Right forelimb (tissue), 1 donor: ENCODE measurements around the gene PSORS1C2.
"Not testable (repeated sequence)": the region's sequence is repeated elsewhere in the genome, so short reads cannot be mapped to it uniquely, and the experiment has no call there.

ENCODE experiments used
- DNase-seq: peaks from one replicate; pipeline ENCODE4 v3.0.0-alpha.2; 2018

Gene PSORS1C2

DNA sequence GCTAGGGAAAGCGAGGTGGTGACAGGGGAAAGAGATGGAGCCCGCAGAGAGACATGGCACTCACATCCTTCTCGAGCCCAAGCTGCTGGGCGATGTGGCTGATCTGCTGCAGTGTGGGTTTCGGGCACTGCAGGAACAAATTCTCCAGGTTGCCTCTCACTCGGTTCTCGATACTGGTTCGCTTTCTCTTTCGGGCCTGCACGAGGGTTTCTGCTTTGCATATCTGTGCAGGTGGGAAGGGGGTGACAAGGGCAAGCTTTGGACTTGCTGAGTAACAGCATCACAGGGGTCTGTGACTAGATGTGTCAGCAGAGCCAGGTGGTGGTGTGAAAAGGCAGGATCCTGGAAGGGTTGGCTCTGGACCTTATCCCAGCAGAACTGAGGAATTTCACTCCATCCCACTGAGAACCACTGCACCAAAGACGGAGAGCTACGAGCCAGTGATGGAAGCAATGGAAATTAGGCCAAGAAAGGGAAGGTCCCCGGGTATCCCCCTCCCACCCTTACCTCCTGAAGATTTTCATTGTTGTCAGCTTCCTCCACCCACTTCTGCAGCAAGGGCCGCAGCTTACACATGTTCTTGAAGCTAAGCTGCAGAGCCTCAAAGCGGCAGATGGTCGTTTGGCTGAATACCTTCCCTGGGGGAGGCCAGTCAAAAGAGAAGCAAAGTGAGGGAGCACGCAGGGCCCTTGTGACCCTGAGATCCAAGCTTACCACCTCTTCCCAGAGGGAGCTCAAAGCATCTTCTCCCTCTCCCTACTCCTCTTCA is 26.4 kb upstream of the PSORS1C2 start:
- not testable (repeated sequence) for DNase-seq

DNA sequence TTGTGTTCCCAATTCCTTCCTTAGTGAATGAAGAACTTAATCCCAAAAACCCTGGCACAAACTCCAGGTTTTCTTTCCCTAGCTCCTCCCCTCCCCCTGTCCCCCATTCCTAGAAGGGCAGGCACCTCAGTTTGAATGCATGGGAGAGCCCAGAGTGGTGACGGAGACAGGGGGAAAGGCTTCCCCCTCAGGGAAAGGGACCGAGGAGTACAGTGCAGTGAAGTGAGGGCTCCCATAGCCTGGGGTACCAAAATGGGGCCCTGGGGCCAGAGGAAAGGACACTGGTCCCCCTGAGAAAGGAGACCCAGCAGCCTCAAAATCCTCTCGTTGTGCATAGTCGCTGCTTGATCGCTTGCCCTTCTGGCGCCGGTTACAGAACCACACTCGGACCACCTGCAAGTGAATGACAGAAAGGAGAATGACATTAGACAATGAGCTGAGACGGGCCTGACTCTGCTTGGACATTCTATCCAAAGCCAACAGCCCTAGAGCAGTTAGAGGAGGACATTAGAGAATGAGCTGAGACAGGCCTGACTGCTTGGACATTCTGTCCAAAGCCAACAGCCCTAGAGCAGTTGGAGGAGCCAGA is 25.7 kb upstream of the PSORS1C2 start:
- not testable (repeated sequence) for DNase-seq

DNA sequence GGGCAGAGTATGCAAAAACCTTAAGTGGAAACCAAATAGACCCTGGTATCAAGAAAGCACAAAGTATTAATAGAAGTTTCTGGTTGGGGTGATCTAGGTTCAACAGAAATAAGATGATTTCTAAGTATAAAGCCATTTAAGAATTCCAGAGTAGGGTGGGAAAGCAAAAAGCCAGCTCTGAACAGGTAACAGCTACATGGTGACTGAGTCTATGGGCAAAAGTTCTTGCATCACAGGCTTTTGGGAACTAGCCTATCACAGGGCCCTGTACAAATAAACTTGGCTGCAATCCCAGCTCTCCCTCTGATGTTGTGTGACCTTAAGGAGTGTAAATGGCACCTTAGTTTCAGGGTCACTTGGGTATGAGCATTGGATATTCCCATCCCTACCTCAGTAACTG is 25.1 kb upstream of the PSORS1C2 start:
- no peak for DNase-seq

DNA sequence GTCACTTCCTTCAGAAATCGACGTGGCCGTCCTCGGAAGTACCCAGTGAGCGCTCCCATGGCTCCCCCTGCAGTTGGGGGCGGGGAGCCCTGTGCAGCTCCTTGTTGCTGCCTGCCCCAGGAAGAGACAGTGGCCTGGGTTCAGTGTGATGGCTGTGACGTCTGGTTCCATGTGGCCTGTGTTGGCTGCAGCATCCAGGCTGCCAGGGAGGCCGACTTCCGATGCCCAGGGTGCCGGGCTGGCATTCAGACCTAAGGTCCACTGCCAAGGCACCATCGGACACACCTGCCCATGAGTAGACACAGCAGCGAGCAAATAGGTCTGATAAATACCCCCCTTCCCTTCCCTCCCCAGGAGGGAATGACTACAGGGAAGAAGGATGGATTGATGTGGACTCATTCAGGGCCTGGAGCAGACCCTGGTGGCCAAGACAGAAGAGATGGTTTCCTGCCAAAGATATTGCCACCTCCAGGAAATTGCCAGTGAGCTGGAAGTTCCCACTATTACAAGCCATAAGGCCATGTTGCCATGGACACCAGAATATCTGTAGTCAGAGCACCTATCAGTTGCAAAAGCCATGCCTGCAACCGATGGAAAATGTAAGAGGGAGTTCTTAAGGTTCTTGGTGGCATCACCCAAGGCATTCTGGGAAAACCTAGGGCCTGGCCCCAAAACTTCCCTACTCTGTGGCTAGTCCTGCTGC is 23.7 kb upstream of the PSORS1C2 start:
- DNase-seq, result no peak

DNA sequence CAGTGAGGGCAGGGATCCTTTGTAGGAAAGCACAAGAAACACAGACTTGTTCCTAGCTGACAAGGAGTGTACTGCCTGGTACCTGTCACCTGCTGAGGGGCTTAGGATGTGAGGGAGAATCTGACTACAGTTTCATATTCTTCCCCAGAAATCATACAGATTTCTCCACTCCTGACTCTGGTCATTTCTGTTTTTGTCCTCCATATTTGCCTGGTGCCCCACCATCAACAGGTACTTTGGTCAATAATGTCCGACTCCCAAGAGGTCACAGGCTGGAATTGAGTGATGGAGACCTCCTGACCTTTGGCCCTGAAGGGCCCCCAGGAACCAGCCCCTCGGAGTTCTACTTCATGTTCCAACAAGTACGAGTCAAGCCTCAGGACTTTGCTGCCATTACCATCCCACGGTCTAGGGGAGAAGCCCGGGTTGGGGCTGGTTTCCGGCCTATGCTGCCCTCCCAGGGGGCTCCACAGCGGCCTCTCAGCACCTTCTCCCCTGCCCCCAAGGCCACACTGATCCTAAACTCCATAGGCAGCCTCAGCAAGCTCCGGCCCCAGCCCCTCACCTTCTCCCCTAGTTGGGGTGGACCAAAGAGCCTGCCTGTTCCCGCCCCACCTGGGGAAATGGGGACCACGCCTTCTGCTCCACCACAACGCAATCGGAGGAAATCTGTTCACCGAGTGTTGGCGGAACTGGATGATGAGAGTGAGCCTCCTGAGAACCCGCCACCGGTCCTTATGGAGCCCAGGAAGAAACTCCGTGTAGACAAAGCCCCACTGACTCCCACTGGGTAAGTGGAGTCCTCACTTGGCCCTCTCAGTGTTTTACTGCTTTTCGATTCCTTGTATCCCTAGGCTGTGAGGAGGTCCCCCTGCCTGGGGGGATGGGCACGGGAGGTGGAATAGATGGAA is 22.6 kb upstream of the PSORS1C2 start:
- DNase-seq, result no peak

DNA sequence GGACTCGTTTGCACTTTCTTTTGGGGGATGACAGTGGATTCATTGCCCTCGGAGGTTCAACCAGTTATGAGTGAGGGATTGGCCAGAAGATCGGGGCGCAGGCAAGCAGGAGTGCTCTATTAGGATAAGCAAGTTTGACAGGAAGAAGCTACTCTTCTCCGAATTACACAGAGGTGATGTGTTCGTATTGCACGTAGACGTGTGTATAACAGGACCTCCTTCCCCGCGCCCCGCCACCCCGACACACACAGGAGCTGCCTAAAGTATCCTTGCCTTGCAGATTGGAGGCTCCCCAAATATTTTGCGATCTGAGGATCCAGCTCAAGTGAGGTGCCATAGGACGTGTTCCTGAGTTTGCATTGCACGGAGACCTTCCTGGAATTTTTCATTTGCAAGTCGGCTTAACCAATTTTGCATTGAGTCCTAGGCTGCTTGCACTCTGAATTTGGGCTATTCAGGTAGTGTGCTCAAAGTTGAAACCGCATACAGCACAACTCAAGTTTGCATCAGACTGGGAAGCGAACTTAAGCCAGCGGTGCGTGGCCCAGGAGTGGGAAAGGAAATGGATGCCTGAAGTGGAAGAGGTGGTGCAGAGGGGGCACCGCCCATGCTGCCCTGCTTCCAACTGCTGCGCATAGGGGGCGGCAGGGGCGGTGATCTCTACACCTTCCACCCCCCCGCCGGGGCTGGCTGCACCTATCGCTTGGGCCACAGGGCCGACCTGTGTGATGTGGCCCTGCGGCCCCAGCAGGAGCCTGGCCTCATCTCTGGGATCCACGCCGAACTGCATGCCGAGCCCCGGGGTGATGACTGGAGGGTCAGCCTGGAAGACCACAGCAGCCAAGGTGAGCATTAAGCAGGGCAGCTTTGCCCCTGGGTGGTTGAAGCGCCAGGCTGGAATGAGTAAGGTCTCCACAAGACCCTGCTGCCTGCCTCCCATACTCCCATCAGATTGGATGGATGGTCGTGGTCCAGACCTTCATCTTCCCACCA is 20.3 kb upstream of the PSORS1C2 start:
- DNase-seq, result no peak

DNA sequence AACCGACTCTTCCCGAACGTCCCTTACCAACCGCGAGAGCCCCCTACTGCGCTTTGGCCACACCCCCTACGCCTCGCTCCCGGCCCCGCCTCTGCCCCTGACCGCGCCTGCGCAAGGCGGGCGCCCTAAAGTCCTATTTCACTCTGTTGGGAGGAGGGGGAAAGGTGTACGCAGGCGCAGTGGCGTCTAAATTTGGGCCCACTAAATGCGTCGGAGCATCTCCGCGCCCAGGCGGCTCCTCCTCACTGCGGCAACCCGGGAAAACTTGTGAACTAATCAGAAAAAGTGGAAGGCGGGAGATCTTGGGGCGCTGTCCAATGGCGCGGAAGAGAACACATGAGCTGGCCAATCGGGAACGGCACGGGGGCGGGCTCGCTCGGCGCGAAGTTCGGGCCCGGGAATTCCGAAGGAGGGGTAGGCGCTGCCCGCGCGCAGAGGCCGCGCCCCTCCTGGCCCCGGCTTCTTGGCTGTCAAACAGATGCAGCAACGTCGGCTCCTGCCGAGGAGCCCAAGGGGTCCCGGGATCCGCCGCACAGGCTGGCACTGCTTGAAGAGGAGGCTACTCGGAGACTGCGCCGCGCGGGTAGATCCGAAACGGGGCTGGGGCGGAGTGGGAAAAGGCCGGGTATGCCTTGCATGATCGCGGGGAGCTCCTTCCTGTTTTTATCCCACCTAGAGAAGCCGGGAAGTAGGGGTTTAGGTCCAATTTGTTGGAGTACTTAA is 19.4 kb upstream of the PSORS1C2 start, which contains the start of gene TCF19:
TCF19 (plus strand) TSS at position 450 of the 723 bp plus-strand sequence. CDS start 881 bp downstream, outside the sequence.
- DNase-seq, result peak; percentile 99

DNA sequence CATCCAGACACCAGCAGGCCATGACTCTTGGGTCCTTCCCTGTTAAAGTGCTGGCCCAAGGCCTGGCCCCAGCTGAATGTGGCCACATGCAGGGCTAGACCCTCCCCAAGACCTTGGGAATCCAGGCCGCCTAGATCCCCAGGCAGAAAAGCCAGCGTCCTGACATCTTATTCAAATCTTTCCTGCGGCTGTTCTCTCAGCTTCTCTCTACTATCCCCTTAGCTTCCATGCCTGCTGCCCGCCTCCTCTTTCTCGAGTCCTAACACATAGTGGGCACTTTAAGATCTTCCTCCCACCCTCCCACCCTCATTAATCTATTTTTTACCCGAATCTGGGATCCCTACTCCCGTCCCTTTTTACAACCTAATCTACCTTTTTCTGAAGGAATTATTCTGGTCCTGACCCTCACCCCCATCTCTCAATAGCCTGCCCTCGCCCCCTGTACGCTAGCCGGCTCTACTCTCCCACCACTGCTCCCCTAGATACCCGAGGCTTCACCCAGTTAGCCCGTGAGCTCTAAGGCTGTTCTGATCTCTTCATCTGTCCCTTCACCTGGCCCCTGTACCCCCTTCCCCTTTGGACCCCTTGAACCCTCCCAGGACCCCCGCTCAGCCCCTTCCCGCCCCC is 18.8 kb upstream of the PSORS1C2 start, which contains the start of gene CCHCR1:
CCHCR1 (minus strand) TSS at position 290 of the 627 bp plus-strand sequence; CDS start at position 88, 202 bp downstream.
- no peak for DNase-seq

DNA sequence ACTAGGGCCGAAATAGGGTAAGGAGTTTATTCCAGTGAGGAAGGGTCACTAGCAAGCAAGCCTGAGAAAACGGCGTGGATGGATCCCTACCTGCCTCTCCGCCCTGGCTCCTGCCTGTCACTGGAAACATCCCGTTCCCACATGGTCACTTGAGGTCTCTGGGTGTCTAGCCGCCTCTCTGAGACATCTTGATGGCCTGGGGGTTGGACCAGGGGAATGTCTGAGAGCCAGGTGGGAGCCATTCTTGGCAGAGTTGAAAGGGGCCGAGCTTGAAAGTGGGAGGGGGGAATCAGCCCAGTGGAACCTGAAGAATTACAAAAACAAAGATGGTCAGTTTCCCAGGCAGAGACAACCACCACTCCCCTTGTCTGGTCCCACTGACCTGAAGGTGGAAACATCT is 17.8 kb upstream of the PSORS1C2 start:
- DNase-seq, result no peak

DNA sequence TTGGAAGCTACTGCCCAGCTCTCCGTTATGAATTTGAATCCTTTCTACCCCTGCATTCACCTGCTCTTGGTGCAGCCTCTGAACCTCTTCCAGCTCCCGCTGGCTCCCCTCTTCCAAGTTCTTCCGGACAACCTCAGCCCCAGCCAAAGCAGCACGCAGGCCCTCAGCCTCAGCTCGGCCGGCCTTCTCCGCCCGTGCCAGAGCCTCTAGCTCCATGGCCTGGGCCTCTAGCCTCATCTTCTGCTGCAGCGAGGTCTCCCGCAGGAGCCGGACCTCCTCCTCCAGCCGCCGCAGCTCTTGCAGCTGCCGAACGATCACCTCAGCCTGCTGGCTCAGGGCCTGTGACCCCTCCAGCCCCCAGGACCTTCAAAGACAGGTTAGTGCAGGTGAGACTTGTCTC is 15.6 kb upstream of the PSORS1C2 start:
- DNase-seq, result no peak

DNA sequence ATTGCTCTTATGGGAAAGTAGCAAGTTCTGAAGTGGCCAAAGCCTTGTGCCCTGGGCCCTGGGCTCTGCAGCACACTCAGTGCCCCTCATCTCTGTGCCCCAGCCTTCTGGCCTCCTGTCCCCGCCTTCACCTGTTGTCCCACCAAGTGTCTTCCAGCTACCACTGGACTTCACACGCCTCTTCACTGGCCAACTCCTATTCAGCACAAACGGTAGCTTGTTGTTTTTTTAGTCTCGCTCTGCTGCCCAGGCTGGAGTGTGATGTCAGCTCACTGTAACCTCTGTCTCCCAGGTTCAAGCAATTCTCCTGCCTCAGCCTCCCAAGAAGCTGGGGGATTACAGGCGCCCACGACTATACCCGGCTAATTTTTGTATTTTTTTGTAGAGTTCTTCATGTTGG is 13.9 kb upstream of the PSORS1C2 start:
- no peak for DNase-seq

DNA sequence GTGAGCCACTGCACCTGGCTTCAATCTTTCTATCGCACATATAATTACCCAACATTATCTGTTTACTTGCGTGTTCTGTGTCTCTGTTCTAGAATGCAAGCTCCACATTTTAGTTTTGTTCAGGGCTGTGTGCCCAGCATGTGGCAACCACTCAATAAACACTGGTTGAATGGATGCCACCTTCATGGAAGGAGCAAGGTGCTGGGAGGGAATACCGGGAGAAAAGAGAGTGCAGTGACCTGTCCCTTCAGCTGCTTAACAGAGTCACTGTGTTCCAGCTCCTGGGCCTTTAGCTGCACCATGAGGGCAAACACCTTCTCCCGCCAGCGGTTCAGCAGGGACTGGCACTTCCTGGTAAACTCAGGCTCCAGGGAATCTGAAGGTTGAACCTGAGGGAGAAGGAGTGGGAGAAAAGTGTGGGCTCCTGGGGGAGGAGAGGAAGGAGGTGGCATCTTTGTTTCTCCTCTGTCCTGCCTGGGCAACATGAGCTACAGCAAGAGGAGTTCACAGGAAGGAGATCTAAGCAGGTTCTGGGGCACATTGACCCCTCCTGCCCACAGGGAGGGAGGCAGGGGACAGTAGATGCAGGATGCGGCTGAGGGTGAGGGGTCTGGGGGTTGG is 11.1 kb upstream of the PSORS1C2 start:
- no peak for DNase-seq

DNA sequence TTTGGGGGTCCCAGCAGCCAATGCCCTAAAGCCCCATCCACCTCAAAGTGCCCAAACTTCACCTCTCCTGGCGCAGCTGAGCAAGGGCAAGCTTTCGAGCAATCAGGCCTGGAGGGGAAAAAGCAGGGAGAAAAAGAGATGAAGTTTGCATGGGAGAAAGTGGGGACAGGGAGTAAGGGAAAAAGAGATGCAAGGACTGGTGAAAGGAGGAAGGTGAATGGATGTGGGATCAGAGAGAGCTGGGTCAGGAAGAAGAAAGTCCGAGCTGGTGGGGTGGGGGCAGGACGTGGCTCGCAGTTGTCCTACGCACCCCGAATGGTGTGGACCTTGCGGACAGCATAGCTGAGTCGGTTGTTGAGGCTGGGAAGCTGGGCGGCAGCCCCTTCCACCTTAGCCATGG is 6.5 kb upstream of the PSORS1C2 start:
- no peak for DNase-seq

DNA sequence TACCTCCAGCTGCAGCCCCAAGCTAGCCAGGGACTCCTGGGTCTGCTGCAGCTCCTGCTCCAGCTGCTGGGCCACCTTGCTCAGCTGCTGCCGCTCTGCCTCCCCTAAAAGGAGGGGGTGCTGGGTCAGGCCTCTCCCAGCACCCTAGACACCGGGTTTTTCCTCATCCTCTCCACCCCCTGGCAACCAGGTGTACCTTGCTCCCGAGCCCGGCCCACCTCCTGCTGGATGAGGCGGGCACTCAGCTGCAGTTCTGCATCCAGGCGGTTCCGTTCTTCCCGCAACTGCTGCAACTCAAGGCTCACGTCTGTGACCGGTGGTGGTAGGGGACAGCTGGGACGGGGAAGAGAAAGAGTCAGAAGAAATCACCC is 6.1 kb upstream of the PSORS1C2 start:
- no peak for DNase-seq

DNA sequence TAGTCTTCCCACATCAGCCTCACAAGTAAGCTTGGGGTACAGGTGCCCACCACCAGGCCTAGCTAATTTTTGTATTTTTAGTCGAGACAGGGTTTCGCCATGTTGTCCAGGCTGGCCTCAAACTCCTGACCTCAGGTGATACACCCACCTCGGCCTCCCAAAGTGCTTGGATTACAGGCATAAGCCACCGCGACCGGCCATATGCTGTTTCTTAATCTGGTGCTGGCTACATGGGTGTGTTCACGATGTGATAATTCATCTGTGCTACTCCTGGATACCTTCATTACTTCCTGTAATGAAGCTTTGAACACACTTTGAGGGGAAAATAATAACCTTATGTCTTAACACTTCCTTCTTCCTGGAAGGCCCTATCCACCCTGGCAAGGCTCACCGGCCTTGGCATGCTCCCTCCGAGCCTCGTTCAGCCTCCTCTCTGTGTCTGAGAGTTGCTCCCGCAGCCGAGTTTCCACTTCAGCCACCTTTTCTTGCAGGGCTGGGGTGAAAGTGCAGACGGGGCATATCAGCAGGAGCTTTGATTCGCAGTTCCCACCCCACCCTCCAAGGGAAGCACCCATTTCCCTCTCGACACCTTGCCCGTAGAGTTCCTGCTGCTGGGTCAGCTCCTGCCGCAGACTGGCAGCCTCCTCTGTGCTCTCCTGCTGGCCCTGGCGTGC is 5.6 kb upstream of the PSORS1C2 start:
- no peak for DNase-seq

DNA sequence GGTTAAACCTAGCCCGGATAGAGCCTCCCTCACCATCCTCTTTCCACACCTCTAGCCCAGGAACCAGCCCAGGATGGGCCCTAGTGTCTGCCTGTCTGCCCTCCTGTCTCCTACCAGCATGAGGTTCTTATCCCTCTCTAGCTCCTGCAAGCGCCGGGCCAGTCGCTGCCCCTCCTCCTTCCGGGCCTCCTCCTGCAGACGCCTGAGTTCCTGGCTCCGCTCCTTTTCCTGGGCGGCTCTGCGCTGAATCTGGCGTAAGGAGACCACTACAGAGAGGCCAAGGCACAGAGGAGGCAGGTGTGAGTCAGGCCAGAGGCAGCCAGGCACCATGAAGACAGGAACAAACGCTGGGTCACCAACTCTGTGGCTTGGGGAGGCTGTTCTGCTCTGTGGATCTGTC is 4.3 kb upstream of the PSORS1C2 start:
- peak; percentile 72 for DNase-seq

DNA sequence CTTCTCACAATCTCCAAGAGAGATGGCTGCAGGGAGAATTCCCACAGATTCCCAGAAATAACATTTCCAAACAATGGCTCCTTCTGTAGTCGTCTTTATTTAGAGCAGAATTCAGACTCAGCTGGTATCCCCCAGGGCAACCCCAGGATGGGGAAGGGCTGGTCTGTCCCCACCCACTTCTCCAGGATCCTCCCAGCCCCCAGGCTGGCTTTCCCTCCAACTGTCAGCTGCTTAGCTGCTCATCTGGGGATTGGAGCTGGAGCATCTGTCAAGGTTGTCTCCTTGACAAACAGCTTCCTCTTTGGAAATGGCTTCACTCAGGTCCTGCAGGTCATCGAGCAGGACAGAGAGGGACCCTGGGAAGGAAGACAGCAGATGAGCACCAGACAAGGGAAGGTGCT is 3.5 kb upstream of the PSORS1C2 start:
- DNase-seq, result no peak

DNA sequence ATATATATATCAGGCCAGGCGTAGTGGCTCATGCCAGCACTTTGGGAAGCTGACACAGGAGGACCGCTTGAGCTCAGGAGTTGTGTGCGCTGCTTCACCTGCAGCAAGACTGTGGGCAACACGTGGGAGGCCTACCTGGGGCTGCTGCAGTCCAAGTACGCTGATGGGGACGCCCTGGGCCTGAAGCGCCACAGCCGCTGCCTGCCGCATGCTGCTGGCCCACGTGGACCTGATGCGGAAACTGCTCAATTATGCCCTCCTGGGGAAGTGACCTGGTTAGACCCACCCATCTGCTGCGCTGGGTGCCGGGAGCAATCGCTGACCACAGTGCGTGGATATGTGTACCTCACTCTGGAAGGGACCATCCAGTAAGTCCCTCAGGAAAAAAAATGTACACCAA is 1.8 kb upstream of the PSORS1C2 start:
- no peak for DNase-seq

DNA sequence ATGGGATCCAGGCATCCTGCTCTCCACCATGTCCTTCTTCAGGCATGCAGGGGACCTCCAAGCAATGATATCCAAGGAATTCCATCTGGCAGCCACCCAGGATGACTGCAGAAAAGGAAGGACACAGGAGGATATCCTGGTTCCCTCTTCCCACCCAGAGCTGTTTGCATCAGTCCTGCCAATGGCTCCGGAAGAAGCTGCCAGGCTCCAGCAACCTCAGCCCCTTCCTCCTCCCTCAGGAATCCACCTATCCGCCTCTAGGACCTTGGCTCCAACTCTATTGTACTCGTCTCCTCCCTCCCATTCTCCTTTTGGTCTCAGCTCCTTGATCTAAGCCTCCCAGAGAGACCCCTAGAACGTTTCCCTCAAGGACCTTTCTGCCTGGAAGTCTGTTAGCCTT is 733 bp upstream of the PSORS1C2 start:
- no peak for DNase-seq
